Endothelial cell of umbilical vein (primary cell): ENCODE data around the gene TAGLN2. TPM values are rescaled to one million over a fixed set of nuclear protein-coding genes. Genes with fewer than 3 reads are reported as not detected.

Source experiments
- BruUV-seq: library from RNA; stranded (reverse); fragments of 400-500 nt; replicated peaks from 2 replicates; lab custom pipeline; 2021; lab: Mats Ljungman, UMichigan
- CTCF ChIA-PET: fragments of 300-600, 350-600 bp; sonication (Branson Sonifier 250); formaldehyde crosslinking; loops from one replicate; lab custom pipeline; 2021; ENCODE audit warnings: antibody characterized with exemption, inconsistent platforms; lab: Charles Lee
- POLR2A ChIA-PET: fragments of 300-600, 350-600 bp; sonication (Branson Sonifier 250); formaldehyde crosslinking; loops from one replicate; lab custom pipeline; 2021; ENCODE audit warnings: antibody characterized with exemption, inconsistent platforms; lab: Charles Lee
- DNase-seq: peaks from one replicate; pipeline ENCODE4 v3.0.0-alpha.2; 2011; ENCODE audit warnings: low read depth, low spot score
- FAIRE-seq: peaks from 2 replicates; lab custom pipeline; 2011; peaks lifted over from hg19 to GRCh38; lab: Jason Lieb, UNC
- H2AFZ ChIP-seq: 2 replicates; pipeline ENCODE4 v1.6.0; 2012; ENCODE audit warnings: low read depth, low read length, control low read depth, inconsistent platforms
- H3K27ac ChIP-seq: 2 replicates; pipeline ENCODE4 v1.5.1; 2011; ENCODE audit warnings: low read depth, mild to moderate bottlenecking, control low read depth, low read length, moderate library complexity; ENCODE audit not compliant: insufficient read depth
- H3K27me3 ChIP-seq, 2 experiments: 2 replicates each; pipeline versions ENCODE4 v1.6.0 to v1.6.1; 2011; ENCODE audit warnings: low read length in 2 of 2, mixed read lengths in 1 of 2; ENCODE audit not compliant: control insufficient read depth in 2 of 2, insufficient read depth in 2 of 2
- H3K36me3 ChIP-seq, 2 experiments: 2 replicates in 1 of 2; 3 replicates in 1 of 2; pipeline ENCODE4 v1.5.1; 2011; ENCODE audit warnings: low read length in 2 of 2, mild to moderate bottlenecking in 1 of 2, moderate library complexity in 1 of 2; ENCODE audit not compliant: control insufficient read depth in 2 of 2, insufficient read depth in 2 of 2; ENCODE audit errors: extremely low read depth in 1 of 2
- H3K4me1 ChIP-seq: 3 replicates; pipeline ENCODE4 v1.5.1; 2011; ENCODE audit warnings: mild to moderate bottlenecking, low read length; ENCODE audit not compliant: control insufficient read depth, insufficient read depth; ENCODE audit errors: extremely low read depth
- H3K4me2 ChIP-seq: 2 replicates; pipeline ENCODE4 v1.6.1; 2011; ENCODE audit warnings: low read length, control low read depth, mixed read lengths; ENCODE audit not compliant: insufficient read depth
- H3K4me3 ChIP-seq, 3 experiments: fragments of 200-600 bp in 1 of 3; sonication (generic), shearing (Covaris generic) in 1 of 3; replicated peaks in 1 of 3; 2 replicates each; pipeline ENCODE4 v1.5.1; 2011 to 2016; ENCODE audit warnings: control low read depth in 3 of 3, low read length in 3 of 3, mild to moderate bottlenecking in 2 of 3, inconsistent platforms in 1 of 3, low read depth in 1 of 3, moderate library complexity in 1 of 3; ENCODE audit not compliant: insufficient read depth in 1 of 3
- H3K79me2 ChIP-seq: 2 replicates; pipeline ENCODE4 v1.6.0; 2012; ENCODE audit warnings: low read length, inconsistent platforms; ENCODE audit not compliant: control insufficient read depth, insufficient read depth
- H3K9ac ChIP-seq: replicated peaks from 2 replicates; pipeline ENCODE3; 2011; ENCODE audit warnings: low read length, control low read depth; ENCODE audit not compliant: insufficient read depth; ENCODE audit errors: extremely low read depth
- H3K9me1 ChIP-seq: replicated peaks from 3 replicates; pipeline ENCODE4 v1.6.0; 2011; ENCODE audit warnings: mild to moderate bottlenecking, low read length; ENCODE audit not compliant: control insufficient read depth, insufficient read depth; ENCODE audit errors: extremely low read depth
- H3K9me3 ChIP-seq: replicated peaks from 2 replicates; pipeline ENCODE4 v1.5.1; 2012; ENCODE audit warnings: low read length, inconsistent platforms; ENCODE audit not compliant: control insufficient read depth, insufficient read depth
- H4K20me1 ChIP-seq: replicated peaks from 2 replicates; pipeline ENCODE3; 2011; ENCODE audit warnings: mild to moderate bottlenecking, low read length; ENCODE audit not compliant: control insufficient read depth, insufficient read depth; ENCODE audit errors: extremely low read depth
- EZH2 ChIP-seq: IDR thresholded peaks from 2 replicates; pipeline ENCODE4 v1.6.1; 2012; ENCODE audit warnings: borderline replicate concordance, low read depth, mild to moderate bottlenecking, moderate library complexity, low read length, inconsistent platforms; ENCODE audit not compliant: severe bottlenecking
- FOS ChIP-seq: IDR thresholded peaks from 2 replicates; pipeline ENCODE4 v1.6.1; 2011; ENCODE audit warnings: mild to moderate bottlenecking, low read length, moderate library complexity, borderline replicate concordance; ENCODE audit not compliant: insufficient read depth
- GATA2 ChIP-seq: IDR thresholded peaks from 2 replicates; pipeline ENCODE4 v1.7.0; 2011; ENCODE audit warnings: low read depth, mild to moderate bottlenecking, moderate library complexity, mixed read lengths, low read length; ENCODE audit not compliant: insufficient read length, insufficient read depth
- JUN ChIP-seq: IDR thresholded peaks from 2 replicates; pipeline ENCODE4 v1.6.1; 2011; ENCODE audit warnings: borderline replicate concordance, low read depth; ENCODE audit not compliant: insufficient read length, insufficient read depth
- MYC ChIP-seq: IDR thresholded peaks from one replicate; pipeline ENCODE4 v1.6.1; 2011; ENCODE audit warnings: mild to moderate bottlenecking, low read depth, low read length
- POLR2A ChIP-seq: IDR thresholded peaks from 2 replicates; pipeline ENCODE4 v1.6.1; 2012; ENCODE audit warnings: low read depth, mild to moderate bottlenecking, control low read depth, low read length
- POLR2AphosphoS5 ChIP-seq: IDR thresholded peaks from 2 replicates; pipeline ENCODE4 v1.6.1; 2012; ENCODE audit warnings: low read depth, mild to moderate bottlenecking, control low read depth, low read length, moderate library complexity; ENCODE audit not compliant: insufficient read depth
- dilution Hi-C: fragments of 300-500 bp; cut with MboI; formaldehyde crosslinking; loops from one replicate; pipeline ENCODE4 v1.15.0; 2019; ENCODE audit warnings: low sequenced_read_pairs; ENCODE audit not compliant: extremely low pct_ligation_motif_present
- intact Hi-C: fragments of 100-400 bp; cut with micrococcal nuclease; formaldehyde crosslinking; loops from one replicate; pipeline ENCODE4 v1.10.0; 2022
- polyA plus RNA-seq, 4 experiments: library from polyadenylated mRNA; depleted of rRNA in 3 of 4; stranded (reverse) in 3 of 4; unstranded in 1 of 4; fragments of >200 nt; gene quantifications; 2 replicates each; pipeline versions ENCODE4 v1.2.1 to v1.2.3, GENCODE V29; 2011 to 2012; ENCODE audit warnings: missing spikeins in 1 of 4
- total RNA-seq: library from RNA; stranded (reverse); gene quantifications from 2 replicates; pipeline ENCODE4 v1.2.3, GENCODE V29; 2021
- TF ChIP-seq, protein P1 (sequence below): IDR thresholded peaks from 2 replicates; pipeline ENCODE4 v1.6.1; 2011; ENCODE audit not compliant: insufficient read depth, insufficient read length
- TF ChIP-seq, protein P2 (sequence below), 2 donors: IDR thresholded peaks; 1 replicate in 1 of 2; 2 replicates in 1 of 2; pipeline ENCODE4 v1.5.1; 2011; ENCODE audit warnings: low read length in 2 of 2, mild to moderate bottlenecking in 2 of 2, moderate library complexity in 2 of 2, control low read depth in 1 of 2, inconsistent platforms in 1 of 2, low read depth in 1 of 2; ENCODE audit not compliant: insufficient read depth in 1 of 2; ENCODE audit errors: extremely low read depth in 1 of 2

TAGLN2 gene
- total and polyA plus RNA-seq, 2 donors (not counting 3 experiments of a cell fraction or from before 2014, with no cell fraction given): 646 to 1,279 TPM

- Histone ChIP-seq H3K27me3 (peaks cover 9 to 21% of the 10 kb centered on the region in 2 experiments), H3K9me3 (no peaks in the 10 kb centered on the region), H3K4me1 (no peaks in the 10 kb centered on the region), H3K9ac (no peak overlapping the region), H4K20me1 (no peaks in the 10 kb centered on the region), H3K79me2 (no peaks in the 10 kb centered on the region), H3K36me3 (no peaks in the 10 kb centered on the region), H3K27ac (no peak overlapping the region), H3K4me3 (no peak overlapping the region), H2AFZ (no peak overlapping the region), H3K9me1 (no peaks in the 10 kb centered on the region), H3K4me2 (no peak overlapping the region)
- POLR2A ChIA-PET: no interaction called here
- BruUV-seq: no TSS peak
- CTCF ChIA-PET: interaction anchor here (1.2 to 1.5 kb wide), 2 partner anchors 15 to 37 kb away, joined by 3 to 7 read pairs; no protein-coding TSS in a partner anchor
- intact Hi-C loops (no loop called here), dilution Hi-C loops (no loop called here)
- TF ChIP-seq EZH2 (no peak), POLR2AphosphoS5 (no peak), MYC (no peak), FOS (no peak), POLR2A (no peak), JUN (no peak), GATA2 (no peak)
- TF ChIP-seq, protein P1, sequence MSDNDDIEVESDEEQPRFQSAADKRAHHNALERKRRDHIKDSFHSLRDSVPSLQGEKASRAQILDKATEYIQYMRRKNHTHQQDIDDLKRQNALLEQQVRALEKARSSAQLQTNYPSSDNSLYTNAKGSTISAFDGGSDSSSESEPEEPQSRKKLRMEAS: no peak
- TF ChIP-seq, protein P2, sequence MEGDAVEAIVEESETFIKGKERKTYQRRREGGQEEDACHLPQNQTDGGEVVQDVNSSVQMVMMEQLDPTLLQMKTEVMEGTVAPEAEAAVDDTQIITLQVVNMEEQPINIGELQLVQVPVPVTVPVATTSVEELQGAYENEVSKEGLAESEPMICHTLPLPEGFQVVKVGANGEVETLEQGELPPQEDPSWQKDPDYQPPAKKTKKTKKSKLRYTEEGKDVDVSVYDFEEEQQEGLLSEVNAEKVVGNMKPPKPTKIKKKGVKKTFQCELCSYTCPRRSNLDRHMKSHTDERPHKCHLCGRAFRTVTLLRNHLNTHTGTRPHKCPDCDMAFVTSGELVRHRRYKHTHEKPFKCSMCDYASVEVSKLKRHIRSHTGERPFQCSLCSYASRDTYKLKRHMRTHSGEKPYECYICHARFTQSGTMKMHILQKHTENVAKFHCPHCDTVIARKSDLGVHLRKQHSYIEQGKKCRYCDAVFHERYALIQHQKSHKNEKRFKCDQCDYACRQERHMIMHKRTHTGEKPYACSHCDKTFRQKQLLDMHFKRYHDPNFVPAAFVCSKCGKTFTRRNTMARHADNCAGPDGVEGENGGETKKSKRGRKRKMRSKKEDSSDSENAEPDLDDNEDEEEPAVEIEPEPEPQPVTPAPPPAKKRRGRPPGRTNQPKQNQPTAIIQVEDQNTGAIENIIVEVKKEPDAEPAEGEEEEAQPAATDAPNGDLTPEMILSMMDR (IDR thresholded peaks at IDR 0.05; ENCODE audit: extremely low read depth in 1 of 2, insufficient read depth in 1 of 2, low read depth in 1 of 2, low read length in 2 of 2): no peak
- FAIRE-seq (no peak), DNase-seq (no peak)
Measured at GRCh38 chr1:159970932-159971342, 45.6 kb upstream of the TAGLN2 start.
